OCI-LY1 (cell line): Measurements from ENCODE around the gene IRF7.

Experiments used
- CTCF ChIP-seq: fragments of 200-600 bp; sonication (generic), shearing (Covaris generic); IDR thresholded peaks from 2 replicates; pipeline ENCODE4 v1.5.1; 2017; ENCODE audit warnings: mild to moderate bottlenecking, antibody characterized with exemption, low read length, moderate library complexity, mixed read lengths
- EZH2 ChIP-seq: fragments of 200-600 bp; sonication (generic), shearing (Covaris generic); IDR thresholded peaks from 2 replicates; pipeline ENCODE4 v1.8.0; 2017; ENCODE audit warnings: borderline replicate concordance, mixed run types, mild to moderate bottlenecking, antibody characterized with exemption, low read length, moderate library complexity, mixed read lengths

GRCh38 chr11:565921-566509, 49.7 kb downstream of the IRF7 start:
- TF ChIP-seq CTCF (peak; percentile 28; the same call in 1 of the 2 replicates), EZH2 (no peak)
